Dendritic cell treated with granulocyte-macrophage colony-stimulating factor and Interleukin-4, amounts not matched to agents 40 ng/mL and 50 ng/mL, for 4 days (primary cell): ENCODE results near the gene APOL4.
"Not testable (repeated sequence)": the region's sequence is repeated elsewhere in the genome, so short reads cannot be mapped to it uniquely, and the experiment has no call there.

Source experiments
- H3K27ac Mint-ChIP-seq: one replicate; pipeline ENCODE4 v1.8.0; 2022; ENCODE audit warnings: mild to moderate bottlenecking, mixed read lengths
- H3K27me3 Mint-ChIP-seq: one replicate; pipeline ENCODE4 v1.8.0; 2022; ENCODE audit warnings: mild to moderate bottlenecking, mixed read lengths
- H3K36me3 Mint-ChIP-seq: one replicate; pipeline ENCODE4 v1.8.0; 2022; ENCODE audit warnings: low read depth, mixed read lengths
- H3K4me1 Mint-ChIP-seq: one replicate; pipeline ENCODE4 v1.8.0; 2022; ENCODE audit warnings: low read depth, mixed read lengths
- H3K4me3 Mint-ChIP-seq: one replicate; pipeline ENCODE4 v1.8.0; 2022; ENCODE audit warnings: mild to moderate bottlenecking, moderate library complexity, mixed read lengths
- H3K9me3 Mint-ChIP-seq: one replicate; pipeline ENCODE4 v1.8.0; 2022; ENCODE audit warnings: mixed read lengths
- intact Hi-C: fragments of 100-400 bp; cut with micrococcal nuclease; formaldehyde crosslinking; loops from one replicate; pipeline ENCODE4 v1.15.0; 2022

The APOL4 gene

GRCh38 chr22:36237462-36238372 lies 36.1 kb upstream of the APOL4 start:
- intact Hi-C loops: loop anchor here (5.0 kb wide), 1 partner anchor 40 kb away; no protein-coding TSS in a partner anchor
- peaks cover 1% of the 10 kb centered on the region for H3K27me3 Mint-ChIP-seq
- peak overlapping the region; percentile 94 for H3K27ac Mint-ChIP-seq
- peaks cover 67% of the 10 kb centered on the region for H3K36me3 Mint-ChIP-seq
- H3K9me3 Mint-ChIP-seq: no peaks in the 10 kb centered on the region
- peaks cover 66% of the 10 kb centered on the region for H3K4me1 Mint-ChIP-seq
- peak overlapping the region; percentile 98 for H3K4me3 Mint-ChIP-seq

GRCh38 chr22:36236388-36237319 lies 35.0 kb upstream of the APOL4 start:
- peaks cover 78% of the 10 kb centered on the region for H3K36me3 Mint-ChIP-seq
- intact Hi-C loops: loop anchor here (5.0 kb wide), 1 partner anchor 39 kb away; no protein-coding TSS in a partner anchor
- no peaks in the 10 kb centered on the region for H3K9me3 Mint-ChIP-seq
- peaks cover 73% of the 10 kb centered on the region for H3K4me1 Mint-ChIP-seq
- no peaks in the 10 kb centered on the region for H3K27me3 Mint-ChIP-seq
- no peak overlapping the region for H3K4me3 Mint-ChIP-seq
- no peak overlapping the region for H3K27ac Mint-ChIP-seq

GRCh38 chr22:36235585-36235984 lies 34.0 kb upstream of the APOL4 start:
- Mint-ChIP-seq H3K4me1 (peaks cover 73% of the 10 kb centered on the region), H3K4me3 (no peak overlapping the region), H3K27me3 (no peaks in the 10 kb centered on the region), H3K36me3 (peaks cover 88% of the 10 kb centered on the region), H3K9me3 (no peaks in the 10 kb centered on the region), H3K27ac (no peak overlapping the region)
- intact Hi-C loops: loop anchor here (5.0 kb wide), 1 partner anchor 38 kb away; no protein-coding TSS in a partner anchor

GRCh38 chr22:36234919-36235318 lies 33.3 kb upstream of the APOL4 start:
- intact Hi-C loops: loop anchor here (5.0 kb wide), 1 partner anchor 38 kb away; no protein-coding TSS in a partner anchor
- no peak overlapping the region for H3K4me3 Mint-ChIP-seq
- H3K36me3 Mint-ChIP-seq: peaks cover 95% of the 10 kb centered on the region
- H3K27me3 Mint-ChIP-seq: no peaks in the 10 kb centered on the region
- no peak overlapping the region for H3K27ac Mint-ChIP-seq
- H3K4me1 Mint-ChIP-seq: peaks cover 70% of the 10 kb centered on the region
- no peaks in the 10 kb centered on the region for H3K9me3 Mint-ChIP-seq

- Mint-ChIP-seq H3K4me1 (peaks cover 64% of the 10 kb centered on the region), H3K9me3 (no peaks in the 10 kb centered on the region), H3K4me3 (no peak overlapping the region), H3K36me3 (peaks cover 100% of the 10 kb centered on the region), H3K27me3 (no peaks in the 10 kb centered on the region), H3K27ac (no peak overlapping the region)
- intact Hi-C loops: no loop called here
Measured at GRCh38 chr22:36234213-36234612, 32.6 kb upstream of the APOL4 start.

GRCh38 chr22:36233796-36234195 lies 32.2 kb upstream of the APOL4 start:
- Mint-ChIP-seq H3K36me3 (peaks cover 100% of the 10 kb centered on the region), H3K9me3 (no peaks in the 10 kb centered on the region), H3K27ac (no peak overlapping the region), H3K4me3 (no peak overlapping the region), H3K27me3 (no peaks in the 10 kb centered on the region), H3K4me1 (peaks cover 64% of the 10 kb centered on the region)
- intact Hi-C loops: no loop called here

GRCh38 chr22:36232715-36233401 lies 31.2 kb upstream of the APOL4 start:
- Mint-ChIP-seq H3K27me3 (no peaks in the 10 kb centered on the region), H3K27ac (no peak overlapping the region), H3K9me3 (no peaks in the 10 kb centered on the region), H3K4me1 (peaks cover 55% of the 10 kb centered on the region), H3K36me3 (peaks cover 100% of the 10 kb centered on the region), H3K4me3 (no peak overlapping the region)
- intact Hi-C loops: no loop called here

GRCh38 chr22:36231051-36231450 lies 29.4 kb upstream of the APOL4 start:
- H3K9me3 Mint-ChIP-seq, H3K4me3 Mint-ChIP-seq, H3K27me3 Mint-ChIP-seq, intact Hi-C loops, H3K27ac Mint-ChIP-seq: not testable (repeated sequence)
- peaks cover 100% of the 10 kb centered on the region for H3K36me3 Mint-ChIP-seq
- H3K4me1 Mint-ChIP-seq: peaks cover 43% of the 10 kb centered on the region

- Mint-ChIP-seq H3K4me1 (peaks cover 29% of the 10 kb centered on the region), H3K36me3 (peaks cover 100% of the 10 kb centered on the region)
- intact Hi-C loops: loop anchor here (10.0 kb wide), 1 partner anchor 75 kb away; no protein-coding TSS in a partner anchor
- not testable (repeated sequence) for H3K27ac Mint-ChIP-seq, H3K4me3 Mint-ChIP-seq, H3K9me3 Mint-ChIP-seq, H3K27me3 Mint-ChIP-seq
Measured at GRCh38 chr22:36229649-36230048, 28.0 kb upstream of the APOL4 start.

- Mint-ChIP-seq H3K27me3 (no peaks in the 10 kb centered on the region), H3K36me3 (peaks cover 97% of the 10 kb centered on the region), H3K4me3 (no peak overlapping the region), H3K27ac (no peak overlapping the region), H3K4me1 (peaks cover 25% of the 10 kb centered on the region), H3K9me3 (no peaks in the 10 kb centered on the region)
- intact Hi-C loops: loop anchor here (10.0 kb wide), 1 partner anchor 74 kb away; no protein-coding TSS in a partner anchor
Measured at GRCh38 chr22:36228944-36229343, 27.3 kb upstream of the APOL4 start.

- H3K9me3 Mint-ChIP-seq, H3K4me3 Mint-ChIP-seq, H3K27me3 Mint-ChIP-seq, H3K27ac Mint-ChIP-seq: not testable (repeated sequence)
- Mint-ChIP-seq H3K4me1 (peaks cover 19% of the 10 kb centered on the region), H3K36me3 (peaks cover 92% of the 10 kb centered on the region)
- intact Hi-C loops: loop anchor here (10.0 kb wide), 1 partner anchor 74 kb away; no protein-coding TSS in a partner anchor
Measured at GRCh38 chr22:36228369-36228768, 26.8 kb upstream of the APOL4 start.

GRCh38 chr22:36227806-36228205 lies 26.2 kb upstream of the APOL4 start:
- Mint-ChIP-seq H3K9me3 (no peaks in the 10 kb centered on the region), H3K36me3 (peaks cover 86% of the 10 kb centered on the region), H3K27ac (no peak overlapping the region), H3K27me3 (no peaks in the 10 kb centered on the region), H3K4me3 (no peak overlapping the region), H3K4me1 (peaks cover 14% of the 10 kb centered on the region)
- intact Hi-C loops: loop anchor here (10.0 kb wide), 1 partner anchor 73 kb away; no protein-coding TSS in a partner anchor

- Mint-ChIP-seq H3K9me3 (no peaks in the 10 kb centered on the region), H3K27ac (no peak overlapping the region), H3K27me3 (peaks cover 2% of the 10 kb centered on the region), H3K4me1 (peaks cover 13% of the 10 kb centered on the region), H3K36me3 (peaks cover 82% of the 10 kb centered on the region), H3K4me3 (no peak overlapping the region)
- intact Hi-C loops: loop anchor here (10.0 kb wide), 1 partner anchor 73 kb away; no protein-coding TSS in a partner anchor
Measured at GRCh38 chr22:36227396-36227795, 25.8 kb upstream of the APOL4 start.
